WI38 (cell line): ENCODE data around the gene ZBTB20.

Experiments
- H3K4me3 ChIP-seq: 2 replicates; pipeline ENCODE4 v1.5.1; 2011; ENCODE audit warnings: low read depth, mild to moderate bottlenecking, control low read depth, low read length
- TF ChIP-seq, protein P1 (sequence below): IDR thresholded peaks from 2 replicates; pipeline ENCODE4 v1.5.1; 2012; ENCODE audit warnings: low read depth, mild to moderate bottlenecking, control low read depth, low read length

Gene ZBTB20

DNA sequence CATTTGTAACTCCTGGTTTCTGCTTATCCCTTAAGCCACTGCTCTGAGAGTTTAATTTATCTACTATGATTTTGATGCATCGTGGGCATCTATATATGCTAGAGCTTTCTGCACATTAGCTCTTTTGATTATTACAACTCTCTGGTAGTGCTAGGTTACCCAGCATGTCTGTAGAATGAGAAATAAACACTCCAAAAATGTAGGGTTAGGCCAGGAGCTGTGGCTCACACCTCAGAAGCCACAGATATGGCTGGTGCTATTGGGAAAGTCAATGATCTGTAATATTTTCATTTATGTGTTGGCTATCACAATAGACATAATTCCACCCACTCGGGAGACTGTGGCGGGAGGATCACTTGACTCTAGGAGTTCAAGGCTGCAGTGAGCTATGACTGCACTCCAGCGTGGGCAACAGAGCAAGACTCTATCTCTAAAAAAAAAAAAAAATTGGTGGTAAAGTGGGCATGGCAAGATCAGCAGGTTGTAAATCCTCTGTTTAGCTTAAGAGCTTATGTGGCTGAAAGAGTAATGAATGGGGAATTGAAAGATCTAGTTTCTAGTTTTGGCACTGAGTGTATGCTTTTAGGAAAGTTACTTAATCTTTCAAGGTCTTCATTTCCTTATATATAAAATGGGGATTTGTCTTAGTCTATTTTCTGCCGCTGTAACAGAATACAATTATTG is 847.0 kb downstream of the ZBTB20 start:
- TF ChIP-seq, protein P1, sequence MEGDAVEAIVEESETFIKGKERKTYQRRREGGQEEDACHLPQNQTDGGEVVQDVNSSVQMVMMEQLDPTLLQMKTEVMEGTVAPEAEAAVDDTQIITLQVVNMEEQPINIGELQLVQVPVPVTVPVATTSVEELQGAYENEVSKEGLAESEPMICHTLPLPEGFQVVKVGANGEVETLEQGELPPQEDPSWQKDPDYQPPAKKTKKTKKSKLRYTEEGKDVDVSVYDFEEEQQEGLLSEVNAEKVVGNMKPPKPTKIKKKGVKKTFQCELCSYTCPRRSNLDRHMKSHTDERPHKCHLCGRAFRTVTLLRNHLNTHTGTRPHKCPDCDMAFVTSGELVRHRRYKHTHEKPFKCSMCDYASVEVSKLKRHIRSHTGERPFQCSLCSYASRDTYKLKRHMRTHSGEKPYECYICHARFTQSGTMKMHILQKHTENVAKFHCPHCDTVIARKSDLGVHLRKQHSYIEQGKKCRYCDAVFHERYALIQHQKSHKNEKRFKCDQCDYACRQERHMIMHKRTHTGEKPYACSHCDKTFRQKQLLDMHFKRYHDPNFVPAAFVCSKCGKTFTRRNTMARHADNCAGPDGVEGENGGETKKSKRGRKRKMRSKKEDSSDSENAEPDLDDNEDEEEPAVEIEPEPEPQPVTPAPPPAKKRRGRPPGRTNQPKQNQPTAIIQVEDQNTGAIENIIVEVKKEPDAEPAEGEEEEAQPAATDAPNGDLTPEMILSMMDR = no peak
- H3K4me3 ChIP-seq = no peak overlapping the region

DNA sequence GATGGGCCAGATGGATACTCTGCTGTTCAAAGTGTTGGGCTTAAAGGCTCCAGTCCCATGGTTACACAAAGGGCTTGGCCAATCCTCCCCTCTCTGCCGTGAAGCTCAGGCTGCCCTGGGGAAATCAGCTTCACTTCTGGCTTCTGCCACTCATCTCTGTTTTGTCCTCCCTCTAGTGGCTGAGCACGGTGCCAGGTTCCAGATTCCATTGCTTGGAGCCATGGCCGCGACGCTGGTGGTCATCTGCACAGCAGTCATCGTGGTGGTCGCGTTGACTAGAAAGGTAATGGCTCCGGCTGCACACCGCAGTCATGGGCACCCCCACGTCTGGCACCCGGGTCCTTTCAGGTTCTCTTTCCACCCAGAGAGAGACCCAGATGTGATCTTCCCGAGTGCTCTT is 847.7 kb downstream of the ZBTB20 start:
- no peak overlapping the region for H3K4me3 ChIP-seq
- TF ChIP-seq, protein P1 = peak; percentile 24; the same call in 1 of the 2 replicates

DNA sequence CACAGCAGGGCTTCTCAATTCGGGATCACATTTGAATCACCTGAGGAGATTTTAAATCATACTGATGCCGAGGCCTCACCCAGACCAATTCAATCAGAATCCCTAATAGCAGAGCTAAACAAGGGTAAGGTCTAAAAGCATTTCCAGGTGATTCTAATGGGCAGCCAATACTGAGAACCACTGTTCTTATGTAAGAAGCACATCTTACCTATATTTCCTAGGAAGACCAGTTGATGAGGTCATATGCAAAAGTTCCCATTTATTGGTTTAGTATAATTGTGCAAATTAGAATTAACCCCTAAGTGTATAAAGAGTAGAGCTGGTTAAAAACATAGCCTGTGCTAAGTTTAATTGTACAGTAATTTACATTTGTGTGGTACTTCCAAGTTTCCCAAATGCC is 851.1 kb downstream of the ZBTB20 start:
- TF ChIP-seq, protein P1 = no peak

DNA sequence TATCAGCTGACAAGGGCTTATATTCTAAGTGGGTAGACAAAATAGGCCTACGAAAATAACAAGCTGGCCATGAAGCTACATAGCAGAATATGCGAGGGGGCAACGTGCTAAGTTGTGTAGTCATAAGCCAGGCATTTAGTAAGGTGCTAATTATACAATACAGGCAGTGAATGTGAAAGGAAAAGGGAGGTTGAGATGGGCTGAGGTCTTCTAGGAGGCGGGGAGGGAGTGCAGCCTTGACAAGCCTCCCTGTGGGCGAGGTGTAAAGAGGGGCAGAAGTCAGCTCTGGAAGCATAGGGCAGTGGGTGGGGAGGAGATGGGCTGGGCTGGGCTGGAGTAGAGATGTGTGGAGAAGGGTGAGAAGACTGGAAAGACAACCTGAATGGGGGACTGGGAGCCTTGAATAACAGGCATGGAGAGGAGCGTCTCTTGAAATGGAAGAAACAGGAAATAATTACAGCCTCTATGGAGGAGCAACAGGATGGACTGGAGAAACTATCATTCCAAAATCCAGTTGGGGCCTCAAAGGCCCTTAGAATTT is 852.1 kb downstream of the ZBTB20 start:
- no peak overlapping the region for H3K4me3 ChIP-seq
- TF ChIP-seq, protein P1 = no peak

More for the DNA sequence above, 851.1 kb downstream of the ZBTB20 start:
- H3K4me3 ChIP-seq = no peak overlapping the region

DNA sequence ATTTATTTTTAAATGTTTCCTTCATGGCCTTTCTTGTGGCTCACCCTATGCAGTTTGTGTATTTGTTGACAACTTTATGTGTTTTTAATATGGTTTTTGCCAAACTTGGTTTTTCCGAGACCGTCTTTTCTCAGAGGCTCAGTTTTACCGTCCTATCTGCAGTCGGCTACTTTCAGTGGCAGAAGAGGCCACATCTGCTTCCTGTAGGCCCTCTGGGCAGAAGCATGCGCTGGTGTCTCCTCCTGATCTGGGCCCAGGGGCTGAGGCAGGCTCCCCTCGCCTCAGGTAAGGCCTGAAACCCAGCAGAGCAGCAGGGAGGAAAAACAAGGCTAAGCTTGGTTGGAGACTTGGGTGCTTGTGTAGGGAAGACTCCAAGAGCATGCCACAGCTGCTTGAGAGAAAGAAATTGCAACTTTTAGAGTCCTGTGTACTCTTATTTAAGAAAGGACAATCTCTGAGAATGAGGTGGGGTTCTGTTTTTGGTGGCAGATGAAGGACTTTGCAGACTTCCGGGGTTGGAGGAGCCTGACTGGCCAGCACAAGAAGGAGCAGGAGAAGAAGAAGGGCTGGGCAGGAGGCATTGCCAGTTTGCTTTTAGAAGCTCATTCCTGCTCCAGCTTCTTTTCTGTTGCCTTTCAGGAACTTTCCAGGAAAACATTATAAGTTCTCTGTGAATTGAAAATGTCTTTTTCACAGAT is 853.1 kb downstream of the ZBTB20 start, which contains the start of gene TIGIT:
TIGIT (plus strand) TSS at position 191 of the 698 bp plus-strand sequence; CDS start at position 225, 34 bp downstream.
- H3K4me3 ChIP-seq = no peak within 1 kb of the TSS
- TF ChIP-seq, protein P1 = no peak

DNA sequence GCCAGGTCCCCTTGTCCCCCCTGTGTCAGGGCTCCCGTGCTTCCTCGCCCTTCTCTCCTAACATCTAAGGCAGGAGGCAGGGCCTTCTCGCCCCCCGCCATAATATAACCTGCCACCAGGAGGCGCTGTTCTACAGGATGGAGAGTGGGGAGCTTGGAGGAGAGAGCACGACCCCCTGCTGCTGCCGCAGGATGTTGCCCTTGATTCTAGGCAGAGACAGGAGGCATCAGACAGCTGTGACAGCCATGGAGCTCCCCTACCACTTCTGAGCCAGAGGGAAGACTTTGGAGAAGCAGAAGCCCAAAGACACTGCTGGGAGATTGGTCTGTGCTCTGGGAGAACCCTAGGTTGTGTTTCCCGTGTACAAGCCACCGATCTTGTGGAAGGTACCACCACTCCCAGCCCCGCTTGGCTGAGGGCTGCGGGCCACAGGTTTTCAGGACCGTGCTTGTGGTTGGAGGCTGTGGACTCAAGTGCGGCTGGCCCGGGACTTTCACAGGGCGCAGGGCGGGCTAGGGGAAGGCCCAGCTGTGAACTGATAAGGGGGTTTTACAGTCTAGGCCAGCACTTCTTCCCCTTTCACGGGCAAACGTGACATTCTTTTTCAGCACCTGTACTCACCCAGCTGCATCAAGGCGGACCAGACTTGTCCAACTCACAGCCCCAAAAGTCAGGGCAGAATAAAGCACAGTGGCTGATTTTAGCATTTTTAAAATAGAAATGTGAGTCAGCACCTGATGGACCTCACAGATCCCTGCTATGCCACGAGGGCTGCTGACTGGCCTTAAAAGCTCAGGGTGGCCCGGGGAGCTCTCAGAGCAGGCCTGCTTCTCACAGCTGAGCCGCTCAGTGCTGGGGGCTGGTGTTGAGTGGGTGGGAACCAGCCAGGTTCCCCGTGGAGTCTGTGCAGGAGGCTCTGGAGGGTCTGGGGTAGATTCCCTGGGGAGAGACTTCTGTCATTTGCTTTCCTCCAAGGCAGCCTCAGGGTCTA is 855.9 kb downstream of the ZBTB20 start:
- TF ChIP-seq, protein P1 = peak; percentile 74
- H3K4me3 ChIP-seq = no peak overlapping the region
